Glutamatergic neuron (in vitro differentiated cells): ENCODE results near the gene FGD4. TPM values are rescaled to one million over a fixed set of nuclear protein-coding genes. Genes with fewer than 3 reads are reported as not detected.

Source experiments
- DNase-seq: peaks from one replicate; pipeline ENCODE4 v3.0.0; 2022
- H3K27ac Mint-ChIP-seq: one replicate; pipeline ENCODE4 v1.8.0; 2020; ENCODE audit warnings: mild to moderate bottlenecking, mixed read lengths, inconsistent platforms; ENCODE audit not compliant: unreplicated experiment
- H3K27me3 Mint-ChIP-seq: one replicate; pipeline ENCODE4 v1.8.0; 2020; ENCODE audit warnings: mild to moderate bottlenecking, moderate library complexity, mixed read lengths, inconsistent platforms; ENCODE audit not compliant: unreplicated experiment
- H3K36me3 Mint-ChIP-seq: one replicate; pipeline ENCODE4 v1.8.0; 2020; ENCODE audit warnings: mild to moderate bottlenecking, mixed read lengths, inconsistent platforms; ENCODE audit not compliant: unreplicated experiment
- H3K4me1 Mint-ChIP-seq: one replicate; pipeline ENCODE4 v1.8.0; 2020; ENCODE audit warnings: mild to moderate bottlenecking, low read depth, mixed read lengths, inconsistent platforms; ENCODE audit not compliant: unreplicated experiment
- H3K4me3 Mint-ChIP-seq: one replicate; pipeline ENCODE4 v1.8.0; 2020; ENCODE audit warnings: mild to moderate bottlenecking, mixed read lengths, inconsistent platforms; ENCODE audit not compliant: unreplicated experiment
- H3K9me3 Mint-ChIP-seq: one replicate; pipeline ENCODE4 v1.8.0; 2020; ENCODE audit warnings: mild to moderate bottlenecking, moderate library complexity, mixed read lengths, inconsistent platforms; ENCODE audit not compliant: unreplicated experiment
- CTCF ChIP-seq: fragments of 200-600 bp; sonication (generic); IDR thresholded peaks from one replicate; pipeline ENCODE4 v1.5.0; 2021; ENCODE audit not compliant: partially characterized antibody, unreplicated experiment
- total RNA-seq: library from RNA; stranded (reverse); fragmentation: NEBNext Ultra II Directional; extraction: Animal tissue kit (Norgen Biotek cat#: 25700); gene quantifications from one replicate; pipeline ENCODE4 v1.2.1, GENCODE V29; 2021; ENCODE audit not compliant: unreplicated experiment

The FGD4 gene
- total RNA-seq, 1 donor from 2014 or later: 105 TPM

GRCh38 chr12:32533971-32534590 is 134.7 kb downstream of the FGD4 start:
- TF ChIP-seq CTCF: no peak
- DNase-seq: peak; percentile 42
- H3K9me3 Mint-ChIP-seq: no peaks in the 10 kb centered on the region
- peak overlapping the region; percentile 43 for H3K27ac Mint-ChIP-seq
- peaks cover 2% of the 10 kb centered on the region for H3K27me3 Mint-ChIP-seq
- H3K4me3 Mint-ChIP-seq: peak overlapping the region; percentile 52
- H3K4me1 Mint-ChIP-seq: peaks cover 45% of the 10 kb centered on the region
- no peaks in the 10 kb centered on the region for H3K36me3 Mint-ChIP-seq

GRCh38 chr12:32534698-32535097 is 135.3 kb downstream of the FGD4 start:
- Mint-ChIP-seq H3K36me3 (no peaks in the 10 kb centered on the region), H3K27me3 (peaks cover 2% of the 10 kb centered on the region), H3K4me3 (no peak overlapping the region), H3K27ac (no peak overlapping the region), H3K9me3 (no peaks in the 10 kb centered on the region), H3K4me1 (peaks cover 45% of the 10 kb centered on the region)
- no peak for TF ChIP-seq CTCF
- no peak for DNase-seq

- no peaks in the 10 kb centered on the region for H3K9me3 Mint-ChIP-seq
- H3K4me3 Mint-ChIP-seq: no peak overlapping the region
- peaks cover 2% of the 10 kb centered on the region for H3K27me3 Mint-ChIP-seq
- no peak overlapping the region for H3K27ac Mint-ChIP-seq
- H3K36me3 Mint-ChIP-seq: no peaks in the 10 kb centered on the region
- peaks cover 46% of the 10 kb centered on the region for H3K4me1 Mint-ChIP-seq
- TF ChIP-seq CTCF: no peak
- peak; percentile 51 for DNase-seq
These were observed 136.1 kb downstream of the FGD4 start for GRCh38 chr12:32535288-32535999.

GRCh38 chr12:32536000-32536345 is 136.6 kb downstream of the FGD4 start:
- Mint-ChIP-seq H3K4me3 (no peak overlapping the region), H3K27me3 (peaks cover 2% of the 10 kb centered on the region), H3K36me3 (no peaks in the 10 kb centered on the region), H3K27ac (no peak overlapping the region), H3K9me3 (no peaks in the 10 kb centered on the region), H3K4me1 (peaks cover 46% of the 10 kb centered on the region)
- DNase-seq: no peak
- no peak for TF ChIP-seq CTCF

GRCh38 chr12:32541754-32542374 is 142.5 kb downstream of the FGD4 start:
- H3K4me1 Mint-ChIP-seq: peaks cover 25% of the 10 kb centered on the region
- H3K27ac Mint-ChIP-seq: no peak overlapping the region
- peaks cover 2% of the 10 kb centered on the region for H3K9me3 Mint-ChIP-seq
- DNase-seq: no peak
- H3K4me3 Mint-ChIP-seq: no peak overlapping the region
- no peaks in the 10 kb centered on the region for H3K27me3 Mint-ChIP-seq
- no peaks in the 10 kb centered on the region for H3K36me3 Mint-ChIP-seq
- no peak for TF ChIP-seq CTCF
